HG03469 (cell line): ENCODE results near the gene ATP2B2.

Experiments
- ATAC-seq: cut with Tn5 transposase; IDR thresholded peaks from one replicate; pipeline ENCODE4 v1.9.1; 2021; ENCODE audit warnings: mild to moderate bottlenecking, moderate library complexity, moderate number of reproducible peaks; ENCODE audit not compliant: unreplicated experiment

ATP2B2 gene

DNA sequence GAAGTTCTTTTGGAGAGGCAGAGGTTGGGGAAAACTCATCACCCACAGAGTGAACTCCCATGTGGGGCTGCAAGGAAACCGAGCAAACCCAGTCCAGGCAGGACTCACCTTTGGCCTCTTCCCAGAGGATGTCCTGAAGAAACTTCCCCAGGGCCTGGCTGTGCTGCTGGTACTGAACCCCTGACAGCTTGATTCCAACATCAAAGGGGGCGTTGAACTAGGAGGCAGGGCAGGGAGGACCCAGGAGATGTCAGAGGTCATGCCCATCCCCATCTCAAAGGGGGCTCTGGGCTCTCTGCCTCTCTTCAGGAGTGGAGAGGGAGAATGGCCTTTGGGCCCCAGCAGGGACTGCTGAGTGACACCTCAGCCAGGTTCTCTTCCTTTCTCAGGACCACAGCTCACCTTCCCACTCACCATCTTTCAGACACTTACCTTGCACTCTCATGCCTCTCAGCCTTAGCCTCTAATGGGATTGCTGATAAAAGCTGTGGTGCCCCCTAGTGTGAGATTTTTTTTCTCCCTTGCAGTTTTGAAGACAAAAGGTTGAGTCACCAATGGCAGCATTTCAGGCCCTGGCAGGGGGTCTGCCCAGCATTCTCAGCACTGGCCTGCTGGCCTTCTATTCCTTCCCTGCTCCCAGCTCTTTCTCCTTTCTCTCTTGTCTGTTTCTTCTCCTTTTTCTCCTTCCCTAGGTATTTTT is 218.6 kb downstream of the ATP2B2 start:
- no peak for ATAC-seq

DNA sequence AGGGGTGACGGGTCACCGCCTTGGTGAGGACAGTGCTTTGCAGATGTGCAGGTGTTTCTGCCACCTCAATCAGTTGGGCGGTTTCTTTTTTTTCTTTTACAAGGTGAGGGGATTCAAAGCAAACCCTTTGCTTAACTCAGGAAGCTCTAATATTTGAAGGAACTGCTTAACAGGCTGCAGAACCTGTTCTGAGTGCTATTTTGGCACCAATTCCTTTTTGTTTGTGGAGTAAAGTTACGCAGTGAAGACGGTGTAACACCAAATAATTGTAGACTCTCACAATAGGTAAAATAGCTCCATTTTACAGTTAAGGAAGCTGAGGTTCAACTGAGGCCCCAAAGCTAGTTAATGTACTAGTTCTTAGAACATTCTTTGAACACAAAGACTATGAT is 219.3 kb downstream of the ATP2B2 start:
- ATAC-seq = no peak

DNA sequence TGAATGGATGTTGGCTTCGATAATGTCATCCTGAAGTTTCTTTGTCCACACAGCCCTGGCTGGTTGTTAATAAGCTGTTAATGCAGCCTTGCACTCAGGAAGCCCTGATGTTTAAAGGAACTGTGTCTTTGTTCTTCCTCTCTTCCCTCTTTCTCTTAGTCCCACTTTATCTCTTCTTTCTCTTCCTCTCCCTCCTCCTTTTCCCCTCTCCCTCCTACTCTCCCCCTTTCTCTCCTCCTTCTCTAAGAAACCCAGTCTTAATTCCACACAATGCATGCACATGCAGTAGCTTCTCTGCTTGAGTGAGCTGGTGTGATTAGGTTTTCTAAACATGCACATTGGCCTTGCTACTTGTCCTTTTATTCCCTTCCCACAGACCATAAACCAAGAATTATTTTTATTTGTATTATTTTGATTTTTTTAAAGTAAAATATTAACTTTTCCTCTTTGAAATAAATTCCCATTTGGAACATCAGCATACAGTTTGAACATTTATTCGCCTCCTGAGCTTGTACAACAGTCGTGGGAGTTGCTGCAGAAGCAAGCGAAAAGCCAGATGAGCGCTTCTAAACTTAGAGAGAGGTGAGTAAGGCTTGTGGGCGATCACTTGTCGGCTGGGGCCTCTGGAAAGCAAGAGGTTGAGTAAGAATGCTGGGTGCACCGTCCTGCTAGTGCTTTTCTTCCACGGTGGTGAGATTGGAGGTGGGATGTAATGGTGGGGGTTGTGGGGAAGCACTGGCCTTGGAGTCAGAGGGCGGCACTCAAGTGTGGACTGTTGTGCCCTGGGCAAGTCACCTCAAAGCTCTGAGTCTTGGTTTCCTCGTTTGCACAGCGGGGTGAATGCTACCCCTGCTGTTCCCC is 219.9 kb downstream of the ATP2B2 start:
- ATAC-seq = no peak

DNA sequence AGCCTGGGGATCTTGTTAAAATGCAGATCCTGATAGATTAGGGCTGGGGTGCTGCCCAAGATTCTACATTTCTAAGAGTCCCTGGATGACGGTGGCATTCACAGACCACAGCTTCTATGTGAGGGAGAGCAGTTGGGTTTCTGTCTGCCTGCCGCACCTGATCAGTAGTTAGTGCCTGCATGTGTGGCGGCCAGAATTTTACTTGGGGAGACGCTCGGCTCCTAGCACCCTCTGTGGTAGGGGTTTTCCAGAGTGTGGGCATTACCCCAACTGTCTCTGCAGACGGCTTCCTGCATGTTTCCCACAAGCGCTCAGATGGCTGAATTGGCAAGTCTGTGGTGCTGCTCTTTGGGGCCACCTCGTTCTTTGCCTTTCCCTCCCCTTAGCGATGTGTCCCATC is 220.9 kb downstream of the ATP2B2 start:
- no peak for ATAC-seq

DNA sequence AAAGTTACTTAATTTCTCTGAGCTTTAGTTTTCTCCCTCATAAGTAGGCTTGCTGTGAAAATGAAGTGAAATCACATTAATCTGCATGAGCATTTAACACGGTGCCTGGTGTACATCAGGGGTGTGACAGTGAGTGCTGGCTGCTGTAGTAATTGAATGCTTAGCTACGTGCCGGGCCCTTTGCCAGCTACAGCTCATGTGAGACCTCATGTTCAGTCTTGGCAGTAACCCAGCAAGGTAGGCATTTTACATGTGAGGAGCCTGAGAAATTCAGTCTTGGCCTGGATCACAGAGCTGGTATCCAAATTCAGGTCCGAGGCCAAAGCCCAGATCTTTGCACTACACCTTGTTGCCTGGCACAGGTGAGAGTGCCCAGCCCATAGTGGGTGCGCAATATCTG is 221.7 kb downstream of the ATP2B2 start:
- no peak for ATAC-seq

DNA sequence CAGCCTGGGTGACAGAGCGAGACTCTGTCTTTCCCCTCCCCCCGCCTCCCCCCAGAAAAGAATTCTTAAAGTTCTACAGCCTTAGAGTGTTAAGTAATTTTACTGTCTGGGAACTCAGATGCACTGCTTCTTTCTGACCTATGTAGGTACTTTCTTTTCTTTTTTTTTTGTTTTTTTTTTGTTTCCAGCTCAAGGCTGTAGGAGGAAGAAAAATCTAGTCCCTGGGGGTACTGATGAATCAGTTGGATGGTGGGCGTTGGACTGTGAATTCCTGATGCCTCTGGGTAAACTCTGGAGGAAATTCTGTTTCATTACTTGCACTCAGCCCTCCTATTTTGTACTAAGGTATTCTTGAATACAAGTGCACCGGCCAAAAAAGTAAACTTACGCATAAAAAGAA is 223.4 kb downstream of the ATP2B2 start:
- no peak for ATAC-seq

DNA sequence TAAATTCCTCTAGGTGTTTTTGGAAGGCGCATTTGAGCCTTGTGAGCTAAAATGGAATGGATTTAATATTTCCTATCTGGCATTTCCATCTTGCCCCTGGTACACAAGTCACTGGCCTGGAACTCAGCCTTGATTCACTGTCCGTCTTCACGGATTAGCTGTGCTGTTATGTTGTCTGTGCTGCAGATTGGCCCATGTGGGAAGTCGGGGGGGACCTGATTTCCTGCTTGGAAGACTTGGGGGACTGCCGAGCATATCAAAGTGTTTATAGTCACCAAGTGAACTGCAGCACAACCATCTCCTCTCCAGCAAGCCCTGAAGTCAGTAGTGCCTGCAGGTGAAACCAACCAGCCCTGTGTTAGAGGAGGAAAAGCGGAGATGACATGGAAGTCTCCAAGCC is 224.8 kb downstream of the ATP2B2 start:
- ATAC-seq = no peak

DNA sequence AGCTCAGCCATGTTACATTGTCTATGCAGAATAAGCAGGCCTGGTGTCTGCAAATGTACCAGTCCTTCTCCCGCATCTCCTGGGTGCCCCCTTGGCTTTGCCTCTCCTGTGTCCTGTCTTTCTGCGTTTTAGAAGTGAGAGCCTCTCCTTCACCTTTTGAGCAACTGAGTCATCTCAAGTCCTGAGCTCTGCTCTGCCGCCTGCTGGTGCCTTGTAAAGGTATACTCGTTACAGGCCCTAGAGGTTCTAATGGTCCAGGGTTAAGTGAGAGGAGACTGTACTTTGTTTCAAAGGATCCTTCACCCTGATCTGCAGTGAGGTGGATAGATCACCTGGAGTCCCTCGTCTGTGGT is 225.2 kb downstream of the ATP2B2 start:
- ATAC-seq = no peak

DNA sequence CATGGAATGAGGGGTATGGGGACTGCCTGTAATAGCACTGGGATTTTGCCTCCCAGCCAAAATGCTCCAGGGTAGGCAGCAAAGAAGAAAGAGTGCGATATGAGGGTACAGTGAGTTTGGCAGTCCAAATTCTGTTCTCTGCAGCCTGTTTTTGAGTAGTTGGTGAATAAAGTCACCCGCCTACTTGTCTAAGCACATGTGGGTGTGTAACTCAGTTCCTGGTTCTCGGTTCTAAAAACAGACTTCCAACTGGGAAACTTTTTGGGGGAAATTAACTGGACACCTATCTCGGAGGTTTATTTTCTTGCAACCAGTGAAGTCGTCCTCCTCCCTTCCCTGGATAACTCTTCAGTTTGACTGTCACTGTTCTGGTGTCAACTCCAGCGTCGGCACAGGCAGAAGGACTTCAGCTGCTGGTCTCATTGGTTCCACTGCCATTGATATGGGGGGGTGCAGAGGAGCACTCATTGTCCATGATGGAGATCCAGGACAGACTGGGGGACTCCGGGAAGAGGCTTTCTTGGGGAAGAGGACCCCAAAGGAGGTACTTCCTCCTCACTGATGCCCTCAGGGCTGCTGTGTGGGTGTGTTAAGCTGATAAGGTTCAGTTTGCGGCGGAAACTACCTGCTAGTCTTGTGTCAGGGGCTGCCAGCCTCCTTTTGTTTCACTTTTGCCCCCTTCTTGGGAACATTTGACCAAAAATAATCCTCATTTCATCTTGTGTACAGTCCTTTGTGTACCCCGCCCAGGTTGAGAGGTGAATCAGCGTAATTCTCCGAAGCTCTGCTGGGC is 225.8 kb downstream of the ATP2B2 start:
- no peak for ATAC-seq

DNA sequence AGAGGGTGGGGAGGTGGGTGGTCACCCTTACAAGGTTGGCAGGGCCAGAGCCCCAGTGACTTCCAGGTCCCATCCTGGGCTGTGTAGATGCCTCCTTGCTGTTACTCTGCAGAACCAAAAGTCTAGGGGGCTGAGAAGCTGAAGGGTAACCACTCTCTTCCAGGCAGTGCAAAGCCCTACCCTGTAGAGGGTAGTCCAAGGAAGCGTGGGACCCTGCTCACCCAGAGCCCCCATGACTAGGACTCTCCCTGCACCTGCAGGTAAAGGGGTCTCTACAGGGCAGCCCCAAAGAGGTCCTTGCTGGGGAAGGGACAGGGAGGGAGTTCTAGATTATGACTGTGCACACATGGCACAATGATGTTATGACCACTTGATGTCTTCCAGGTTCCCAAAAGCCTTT is 226.9 kb downstream of the ATP2B2 start:
- no peak for ATAC-seq

DNA sequence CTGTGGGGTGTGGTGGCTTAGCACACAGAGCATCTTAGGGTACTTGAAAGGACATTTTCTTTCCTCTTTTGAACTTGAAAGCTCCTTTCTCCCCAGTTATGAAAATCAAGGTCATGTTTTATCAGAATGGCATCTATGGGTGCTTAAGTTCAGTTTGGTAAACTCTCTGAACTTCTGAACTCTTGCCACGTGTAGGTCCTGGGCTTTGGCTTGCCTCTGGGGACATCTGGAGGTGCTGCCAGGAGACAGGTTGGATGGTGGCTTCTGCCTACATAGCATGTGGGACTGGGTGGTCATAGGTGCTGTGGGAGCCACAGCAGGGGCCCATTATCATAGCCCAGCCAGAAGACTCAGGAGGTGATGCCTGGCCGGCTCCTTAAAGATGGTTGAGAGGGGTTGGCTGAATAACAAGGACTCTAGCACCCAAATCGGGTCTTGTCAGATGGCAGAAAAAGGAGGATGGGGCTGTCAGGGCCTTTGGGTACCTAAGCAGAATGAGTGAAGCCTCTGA is 228.2 kb downstream of the ATP2B2 start:
- ATAC-seq = no peak

DNA sequence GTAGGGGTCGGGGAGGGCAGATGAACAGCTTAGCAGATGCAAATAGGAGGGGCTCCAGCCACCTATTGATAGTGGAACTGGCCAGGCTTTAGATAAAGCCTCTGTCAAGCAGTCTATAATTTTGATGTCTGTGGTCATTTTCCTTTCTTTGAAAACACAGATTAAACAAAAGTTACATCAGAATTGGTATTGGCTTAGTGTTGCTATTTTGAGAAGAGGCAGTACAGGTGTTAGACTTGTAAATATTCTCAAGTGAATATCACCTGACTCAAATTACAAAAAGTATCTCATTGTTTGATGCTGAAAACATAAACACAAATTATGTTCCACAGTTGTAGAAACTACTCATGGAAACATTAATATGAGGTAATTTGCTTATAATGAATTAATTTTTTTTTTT is 230.8 kb downstream of the ATP2B2 start:
- no peak for ATAC-seq
